Spleen (tissue), 11 donors: ENCODE data around the gene EPHB4. TPM values are rescaled to one million over a fixed set of nuclear protein-coding genes. Genes with fewer than 3 reads are reported as not detected.

ENCODE experiments used
- DNase-seq: peaks from one replicate; pipeline ENCODE4 v3.0.0-alpha.2; 2020
- H3K27ac ChIP-seq, 8 donors: fragments of 200-600 bp; sonication (generic) in 7 of 8; 1 replicate in 4 of 8; 2 replicates in 4 of 8; pipeline versions ENCODE4 v1.5.0 to v1.8.0; 2016 to 2021; ENCODE audit warnings: inconsistent platforms in 4 of 8, mild to moderate bottlenecking in 4 of 8, moderate library complexity in 1 of 8
- H3K27me3 ChIP-seq, 7 donors: fragments of 200-600 bp; sonication (generic) in 6 of 7; replicated peaks in 1 of 7; 1 replicate in 4 of 7; 2 replicates in 3 of 7; pipeline versions ENCODE4 v1.5.0 to v1.8.0; 2016 to 2021; ENCODE audit warnings: inconsistent platforms in 3 of 7, mild to moderate bottlenecking in 1 of 7
- H3K36me3 ChIP-seq, 6 donors: fragments of 200-600 bp; sonication (generic) in 5 of 6; 1 replicate in 4 of 6; 2 replicates in 2 of 6; pipeline versions ENCODE4 v1.5.0 to v1.8.0; 2016 to 2021; ENCODE audit warnings: inconsistent platforms in 2 of 6
- H3K4me1 ChIP-seq, 6 donors: fragments of 200-600 bp; sonication (generic) in 5 of 6; 1 replicate in 3 of 6; 2 replicates in 3 of 6; pipeline versions ENCODE4 v1.5.0 to v1.8.0; 2016 to 2021; ENCODE audit warnings: inconsistent platforms in 3 of 6
- H3K4me3 ChIP-seq, 8 donors: fragments of 200-600 bp; sonication (generic) in 7 of 8; 1 replicate in 4 of 8; 2 replicates in 4 of 8; pipeline versions ENCODE4 v1.5.0 to v1.8.0; 2016 to 2021; ENCODE audit warnings: inconsistent platforms in 4 of 8, mild to moderate bottlenecking in 4 of 8, moderate library complexity in 2 of 8
- H3K9me3 ChIP-seq, 8 donors: fragments of 200-600 bp; sonication (generic) in 7 of 8; 1 replicate in 4 of 8; 2 replicates in 4 of 8; pipeline versions ENCODE4 v1.5.0 to v1.8.0; 2016 to 2021; ENCODE audit warnings: inconsistent platforms in 4 of 8
- POLR2A ChIP-seq, 3 donors: fragments of 450-650 bp; IDR thresholded peaks; one replicate each; pipeline ENCODE4 v1.5.1; 2017; ENCODE audit warnings: antibody characterized with exemption in 3 of 3, mild to moderate bottlenecking in 1 of 3
- POLR2AphosphoS5 ChIP-seq, 3 donors: sonication (generic); formaldehyde crosslinking; IDR thresholded peaks; one replicate each; pipeline ENCODE4 v1.5.1; 2017; ENCODE audit warnings: antibody characterized with exemption in 3 of 3
- WGBS, 5 donors: extraction: QIAGEN DNeasy Blood & Tissue Kit in 3 of 5; methylation state at CpG; one replicate each; pipeline versions ENCODE4 v1.1.5 to v1.1.7; 2013 to 2018; 5-methylcytosine and 5-hydroxymethylcytosine counted together
- intact Hi-C: fragments of 100-400 bp; cut with DNase I; formaldehyde crosslinking; loops from one replicate; pipeline ENCODE4 v1.15.0; 2023; ENCODE audit warnings: low total_unique reads
- polyA plus RNA-seq, 3 donors: library from polyadenylated mRNA; stranded (reverse); fragments of 200-250 nt; gene quantifications; one replicate each; pipeline ENCODE4 v1.2.1, GENCODE V29; 2013
- total RNA-seq, 7 donors: library from RNA; depleted of rRNA in 3 of 7; stranded (reverse); fragments of >200 nt in 3 of 7; fragmentation: NEBNext Ultra II Directional in 4 of 7; extraction: Animal tissue kit (Norgen Biotek cat#: 25700) in 4 of 7; gene quantifications; one replicate each; pipeline versions ENCODE4 v1.1.0 to v1.2.1, GENCODE V29; 2016 to 2021
- TF ChIP-seq, protein P1 (sequence below), 11 experiments: fragments of 200-600 bp in 7 of 11; fragments of 450-650 bp in 4 of 11; sonication (generic) in 4 of 11; IDR thresholded peaks in 8 of 11; conservative IDR thresholded peaks in 3 of 11; 1 replicate in 7 of 11; 2 replicates in 4 of 11; pipeline versions ENCODE4 v1.4.0 to v1.8.0; 2016 to 2021; ENCODE audit warnings: antibody characterized with exemption in 11 of 11, inconsistent platforms in 4 of 11, mild to moderate bottlenecking in 1 of 11
- donor health status: healthy with polysubstance abuse.
- donor health status: DM: no; HTN: no; CAD: no; lungs with moderate emphysema.
- donor health status: DM: no; HTN: no; CAD: no.
- donor health status: Bipolar disorder and iron deficiency.
- donor health status: healthy.
- donor health status: DM: no; HTN: no; CAD: no.
- donor health status: DM: yes; HTN: yes; CAD: no.

The EPHB4 gene
- total and polyA plus RNA-seq, 10 donors = 14.8 to 157 (median 101) TPM

DNA sequence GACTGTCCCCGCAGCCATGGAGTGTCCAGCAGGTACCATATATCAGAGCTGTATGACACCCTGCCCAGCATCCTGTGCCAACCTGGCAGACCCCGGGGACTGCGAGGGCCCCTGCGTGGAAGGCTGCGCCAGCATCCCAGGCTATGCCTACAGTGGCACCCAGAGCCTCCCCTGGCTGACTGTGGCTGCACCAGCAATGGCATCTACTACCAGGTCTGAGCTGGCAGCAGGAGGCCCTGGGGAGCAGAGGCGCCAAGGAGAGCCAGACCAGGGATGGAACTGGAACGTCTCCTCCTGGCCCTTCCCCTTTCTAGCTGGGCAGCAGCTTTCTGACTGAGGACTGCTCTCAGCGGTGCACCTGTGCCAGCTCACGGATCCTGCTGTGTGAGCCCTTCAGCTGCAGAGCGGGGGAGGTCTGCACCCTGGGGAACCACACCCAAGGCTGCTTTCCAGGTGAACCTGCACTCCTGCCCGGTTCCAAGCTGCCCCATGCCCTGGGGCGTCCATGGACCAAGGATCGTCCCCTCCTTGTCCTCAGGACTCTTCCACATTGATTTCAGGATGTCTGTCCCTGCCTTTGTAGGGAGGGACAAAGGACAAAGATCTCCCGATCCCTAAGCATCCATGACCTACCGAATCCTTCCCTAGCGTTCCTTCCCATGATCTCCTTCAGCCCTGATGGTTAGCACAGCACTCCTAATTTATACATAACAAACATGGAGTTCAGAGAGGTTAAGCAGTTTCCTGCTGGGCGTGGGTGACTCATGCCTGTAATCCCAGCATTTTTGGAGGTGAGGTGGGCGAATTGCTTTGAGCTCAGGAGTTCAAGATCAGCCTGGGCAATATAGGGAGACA lies 33.3 kb downstream of the EPHB4 start:
- peaks cover 0 to 6% (median 5%) of the 10 kb centered on the region in 6 donors for H3K4me1 ChIP-seq
- H3K27ac ChIP-seq = no peak overlapping the region
- no peak for DNase-seq

DNA sequence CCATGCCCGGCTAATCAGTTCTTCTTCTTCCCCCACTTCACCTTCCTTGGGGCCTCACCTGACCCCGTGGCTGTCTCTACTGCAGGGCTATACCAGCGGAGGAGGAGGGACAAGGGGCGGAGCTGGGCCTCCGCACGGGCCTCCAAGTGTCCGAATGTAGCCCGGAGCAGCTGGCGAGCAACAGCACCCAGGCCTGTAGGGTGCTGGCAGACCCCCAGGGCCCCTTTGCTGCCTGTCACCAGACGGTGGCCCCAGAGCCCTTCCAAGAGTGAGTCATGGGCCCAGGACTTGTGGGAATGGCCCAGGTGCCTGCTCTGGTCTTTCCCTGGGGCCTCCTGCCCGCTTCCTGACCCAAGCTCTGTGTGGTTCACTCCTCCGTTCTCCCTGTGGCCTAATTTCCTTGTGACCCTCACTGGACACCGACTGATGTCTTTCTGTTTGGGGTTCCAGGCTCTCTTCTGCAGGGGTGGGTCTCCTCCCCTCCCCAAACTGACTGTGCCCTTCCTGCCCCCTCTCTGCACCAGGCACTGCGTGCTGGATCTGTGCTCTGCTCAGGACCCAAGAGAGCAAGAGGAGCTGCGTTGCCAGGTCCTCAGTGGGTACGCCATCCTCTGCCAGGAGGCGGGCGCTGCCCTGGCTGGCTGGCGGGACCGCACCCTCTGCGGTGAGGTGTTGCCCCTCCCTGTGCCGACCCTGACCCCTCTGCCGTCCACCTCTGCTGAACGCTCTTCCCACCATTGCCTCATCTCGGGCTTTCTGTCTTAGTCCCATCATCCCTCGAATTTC lies 35.2 kb downstream of the EPHB4 start:
- Histone ChIP-seq H3K36me3 (no peaks in the 10 kb centered on the region), H3K9me3 (no peaks in the 10 kb centered on the region), H3K27me3 (peaks cover 0 to 60% (median 0%) of the 10 kb centered on the region in 7 donors), H3K27ac (no peak overlapping the region), H3K4me1 (no peaks in the 10 kb centered on the region), H3K4me3 (no peak overlapping the region)
- TF ChIP-seq POLR2AphosphoS5 (IDR thresholded peaks at IDR 0.05) = no peak
- TF ChIP-seq, protein P1, sequence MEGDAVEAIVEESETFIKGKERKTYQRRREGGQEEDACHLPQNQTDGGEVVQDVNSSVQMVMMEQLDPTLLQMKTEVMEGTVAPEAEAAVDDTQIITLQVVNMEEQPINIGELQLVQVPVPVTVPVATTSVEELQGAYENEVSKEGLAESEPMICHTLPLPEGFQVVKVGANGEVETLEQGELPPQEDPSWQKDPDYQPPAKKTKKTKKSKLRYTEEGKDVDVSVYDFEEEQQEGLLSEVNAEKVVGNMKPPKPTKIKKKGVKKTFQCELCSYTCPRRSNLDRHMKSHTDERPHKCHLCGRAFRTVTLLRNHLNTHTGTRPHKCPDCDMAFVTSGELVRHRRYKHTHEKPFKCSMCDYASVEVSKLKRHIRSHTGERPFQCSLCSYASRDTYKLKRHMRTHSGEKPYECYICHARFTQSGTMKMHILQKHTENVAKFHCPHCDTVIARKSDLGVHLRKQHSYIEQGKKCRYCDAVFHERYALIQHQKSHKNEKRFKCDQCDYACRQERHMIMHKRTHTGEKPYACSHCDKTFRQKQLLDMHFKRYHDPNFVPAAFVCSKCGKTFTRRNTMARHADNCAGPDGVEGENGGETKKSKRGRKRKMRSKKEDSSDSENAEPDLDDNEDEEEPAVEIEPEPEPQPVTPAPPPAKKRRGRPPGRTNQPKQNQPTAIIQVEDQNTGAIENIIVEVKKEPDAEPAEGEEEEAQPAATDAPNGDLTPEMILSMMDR (IDR thresholded peaks at IDR 0.05 in 8 of 11, conservative IDR thresholded peaks at IDR 0.05 in 3 of 11) = no peak
- TF ChIP-seq POLR2A (IDR thresholded peaks at IDR 0.05) = no peak
- intact Hi-C loops = no loop called here
- 75 to 86% (median 84%) methylated on average over 18 to 26 of the region's 26 CpGs for WGBS, 5 donors
- DNase-seq = no peak

More for the DNA sequence above, 33.3 kb downstream of the EPHB4 start:
- H3K27me3 ChIP-seq = peaks cover 0 to 45% (median 0%) of the 10 kb centered on the region in 7 donors
- H3K4me3 ChIP-seq = no peak overlapping the region
- no peaks in the 10 kb centered on the region for H3K36me3 ChIP-seq
- WGBS, 5 donors = 65 to 85% (median 78%) methylated on average over 17 to 18 of the region's 18 CpGs
- no peaks in the 10 kb centered on the region for H3K9me3 ChIP-seq
- intact Hi-C loops = no loop called here
- TF ChIP-seq POLR2A (IDR thresholded peaks at IDR 0.05) = no peak
- no peak for TF ChIP-seq POLR2AphosphoS5 (IDR thresholded peaks at IDR 0.05)
- TF ChIP-seq, protein P1 (IDR thresholded peaks at IDR 0.05 in 8 of 11, conservative IDR thresholded peaks at IDR 0.05 in 3 of 11) = no peak

DNA sequence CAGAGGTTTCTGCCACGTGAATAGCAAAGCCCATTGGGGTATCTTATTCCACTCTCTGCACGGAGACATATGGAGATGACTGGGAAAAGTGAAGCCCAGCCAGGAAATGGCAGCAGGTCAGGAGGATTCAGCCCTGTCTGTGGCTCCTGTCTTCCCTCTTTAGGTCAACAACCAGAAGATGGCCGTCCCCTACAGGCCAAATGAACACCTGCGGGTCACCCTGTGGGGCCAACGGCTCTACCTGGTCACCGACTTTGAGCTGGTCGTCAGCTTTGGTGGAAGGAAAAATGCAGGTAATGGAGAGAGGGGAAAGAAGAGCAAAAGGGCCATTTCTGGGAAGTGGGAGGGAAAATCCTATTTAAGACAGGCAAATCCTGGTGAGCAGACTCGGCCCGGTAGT lies 38.3 kb downstream of the EPHB4 start:
- TF ChIP-seq POLR2A (IDR thresholded peaks at IDR 0.05) = no peak
- 67 to 78% (median 70%) methylated on average over 9 of the region's 9 CpGs for WGBS, 5 donors
- intact Hi-C loops = no loop called here

DNA sequence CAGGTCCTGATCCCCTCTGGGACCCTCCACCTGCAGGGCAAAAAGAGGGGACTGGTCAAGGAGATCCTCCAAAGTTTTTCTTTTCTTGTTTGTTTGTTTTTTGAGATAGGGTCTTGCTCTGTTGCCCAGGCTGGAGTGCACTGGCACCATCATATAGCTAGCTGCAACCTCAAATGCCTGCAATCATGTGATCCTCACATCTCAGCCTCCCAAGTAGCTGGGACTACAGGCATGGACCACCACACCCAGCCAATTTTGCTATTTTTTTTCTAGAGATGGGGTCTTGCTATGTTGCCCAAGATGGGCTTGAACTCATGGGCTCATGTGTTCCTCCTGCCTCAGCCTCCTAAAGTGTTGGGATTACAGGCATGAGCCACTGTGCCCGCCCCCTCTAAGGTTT lies 41.0 kb downstream of the EPHB4 start:
- DNase-seq = no peak
- WGBS, 5 donors = 73 to 96% (median 93%) methylated on average over 1 of the region's 1 CpG

More for the DNA sequence above, 38.3 kb downstream of the EPHB4 start:
- H3K27ac ChIP-seq = no peak overlapping the region
- DNase-seq = no peak
- H3K27me3 ChIP-seq = peaks cover 0 to 74% (median 4%) of the 10 kb centered on the region in 7 donors
- H3K9me3 ChIP-seq = peaks cover 0 to 5% (median 0%) of the 10 kb centered on the region in 8 donors
- no peaks in the 10 kb centered on the region for H3K4me1 ChIP-seq
- no peaks in the 10 kb centered on the region for H3K36me3 ChIP-seq
- no peak overlapping the region for H3K4me3 ChIP-seq

More for the DNA sequence above, 41.0 kb downstream of the EPHB4 start:
- H3K36me3 ChIP-seq = no peaks in the 10 kb centered on the region
- TF ChIP-seq POLR2AphosphoS5 (IDR thresholded peaks at IDR 0.05) (no peak), POLR2A (IDR thresholded peaks at IDR 0.05) (no peak)
- TF ChIP-seq, protein P1 (IDR thresholded peaks at IDR 0.05 in 8 of 11, conservative IDR thresholded peaks at IDR 0.05 in 3 of 11) = no peak
- no peak overlapping the region for H3K27ac ChIP-seq
- peaks cover 0 to 50% (median 4%) of the 10 kb centered on the region in 7 donors for H3K27me3 ChIP-seq
- H3K9me3 ChIP-seq = peaks cover 0 to 9% (median 3%) of the 10 kb centered on the region in 8 donors
- H3K4me3 ChIP-seq = no peak overlapping the region
- no peaks in the 10 kb centered on the region for H3K4me1 ChIP-seq
- intact Hi-C loops = no loop called here
